Lower leg skin (tissue), 3 donors: Measurements from ENCODE around the gene BDH2.

Experiments
- CTCF ChIP-seq, 3 donors: fragments of 450-650 bp; IDR thresholded peaks; one replicate each; pipeline ENCODE4 v1.5.1; 2016; ENCODE audit warnings: antibody characterized with exemption in 3 of 3, mild to moderate bottlenecking in 3 of 3, moderate library complexity in 2 of 3
- POLR2A ChIP-seq, 2 donors: fragments of 450-650 bp; IDR thresholded peaks; one replicate each; pipeline ENCODE4 v1.6.1; 2016 to 2017; ENCODE audit warnings: antibody characterized with exemption in 2 of 2, mild to moderate bottlenecking in 1 of 2, moderate library complexity in 1 of 2

DNA sequence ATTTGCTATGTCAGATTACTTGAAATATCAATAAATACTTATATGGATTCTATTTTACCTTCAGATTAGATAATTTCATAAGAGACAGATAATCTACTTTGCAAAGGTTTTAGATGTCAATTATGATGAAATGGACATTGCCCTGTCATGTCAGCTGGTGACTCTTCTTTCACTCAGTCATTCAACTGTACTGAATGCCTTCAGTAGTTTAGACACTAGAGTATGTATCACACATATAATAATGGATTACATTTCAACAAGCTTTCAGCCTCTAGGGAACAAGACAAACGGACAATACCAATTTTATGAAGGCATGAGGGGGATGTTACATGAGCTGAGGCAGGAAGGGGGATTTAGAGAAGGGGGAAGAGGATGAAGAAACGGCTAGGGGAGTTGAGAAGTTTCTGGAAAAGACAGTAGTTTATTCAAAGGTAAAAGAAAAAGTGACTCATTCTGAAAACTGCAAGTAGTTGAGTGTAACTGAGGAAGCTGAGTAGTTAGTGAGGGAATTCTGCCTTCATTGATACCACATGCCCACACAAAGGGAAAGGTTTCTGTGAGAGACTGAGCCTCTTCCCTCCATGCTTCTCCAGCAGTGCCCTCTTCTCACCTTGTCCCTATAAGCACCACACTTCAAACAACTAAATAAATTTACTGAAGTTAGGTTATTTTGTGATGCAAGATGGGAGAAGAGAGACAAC, 48.7 kb downstream of the BDH2 start:
- no peak for TF ChIP-seq CTCF (IDR thresholded peaks at IDR 0.05)
- no peak for TF ChIP-seq POLR2A (IDR thresholded peaks at IDR 0.05)
